B cell (primary cell): ENCODE data around the gene RHOD. TPM values are rescaled to one million over a fixed set of nuclear protein-coding genes. Genes with fewer than 3 reads are reported as not detected.

Experiments
- ATAC-seq: fragments of 200-7000 bp; cut with Tn5 transposase; one replicate; pipeline ENCODE4 v1.10.0; 2021; ENCODE audit warnings: low read depth, mild to moderate bottlenecking, moderate number of reproducible peaks, moderate library complexity
- CTCF ChIA-PET: fragments of 350-600 bp; sonication (Branson Sonifier 250); formaldehyde crosslinking; loops from one replicate; lab custom pipeline; 2021; ENCODE audit warnings: antibody characterized with exemption, inconsistent platforms; lab: Charles Lee
- POLR2A ChIA-PET: fragments of 350-600 bp; sonication (Branson Sonifier 250); formaldehyde crosslinking; loops from one replicate; lab custom pipeline; 2021; ENCODE audit warnings: antibody characterized with exemption; lab: Charles Lee
- DNase-seq: peaks from one replicate; pipeline ENCODE4 v3.0.0; 2013
- H2AFZ ChIP-seq: 2 replicates; pipeline ENCODE4 v1.6.1; 2012; ENCODE audit warnings: mild to moderate bottlenecking, low read depth, low read length; ENCODE audit not compliant: insufficient read depth, poor library complexity, severe bottlenecking
- H3K27ac ChIP-seq, 2 donors: 1 replicate in 1 of 2; 2 replicates in 1 of 2; pipeline ENCODE4 v1.5.1; 2012 to 2013; ENCODE audit warnings: low read length in 2 of 2, mild to moderate bottlenecking in 2 of 2, moderate library complexity in 1 of 2
- H3K27me3 ChIP-seq, 4 experiments: fragments of 200-600 bp in 1 of 4; sonication (generic) in 1 of 4; replicated peaks in 1 of 4; 1 replicate in 2 of 4; 2 replicates in 2 of 4; pipeline versions ENCODE4 v1.6.1 to v1.7.0; 2013 to 2016; ENCODE audit warnings: low read length in 3 of 4, mild to moderate bottlenecking in 2 of 4, mixed read lengths in 1 of 4, moderate library complexity in 1 of 4; ENCODE audit not compliant: insufficient read depth in 4 of 4, control insufficient read depth in 3 of 4; ENCODE audit errors: control extremely low read depth in 1 of 4
- H3K36me3 ChIP-seq, 2 experiments: replicated peaks in 1 of 2; 1 replicate in 1 of 2; 2 replicates in 1 of 2; pipeline versions ENCODE4 v1.6.1 to v1.7.1; 2013; ENCODE audit warnings: low read length in 1 of 2; ENCODE audit not compliant: insufficient read depth in 2 of 2, control insufficient read depth in 1 of 2; ENCODE audit errors: control extremely low read depth in 1 of 2, extremely low read depth in 1 of 2
- H3K4me1 ChIP-seq, 2 donors: fragments of 200-600 bp in 1 of 2; sonication (generic) in 1 of 2; 1 replicate in 1 of 2; 2 replicates in 1 of 2; pipeline versions ENCODE4 v1.5.1 to v1.6.1; 2013 to 2017; ENCODE audit warnings: low read length in 2 of 2; ENCODE audit not compliant: control insufficient read depth in 2 of 2, insufficient read depth in 2 of 2
- H3K4me2 ChIP-seq: replicated peaks from 2 replicates; pipeline ENCODE3; 2012; ENCODE audit warnings: mild to moderate bottlenecking, low read depth, low read length; ENCODE audit not compliant: poor library complexity, severe bottlenecking
- H3K4me3 ChIP-seq, 5 experiments: fragments of 200-600 bp in 1 of 5; sonication (generic) in 1 of 5; 1 replicate in 3 of 5; 2 replicates in 2 of 5; pipeline versions ENCODE4 v1.5.1 to v1.7.0; 2011 to 2016; ENCODE audit warnings: low read length in 4 of 5, mild to moderate bottlenecking in 4 of 5, low read depth in 2 of 5, control low read depth in 1 of 5, moderate library complexity in 1 of 5; ENCODE audit not compliant: insufficient read depth in 1 of 5; ENCODE audit errors: control extremely low read depth in 1 of 5, extremely low read depth in 1 of 5
- H3K79me2 ChIP-seq: fragments of 200-600 bp; sonication (generic); one replicate; pipeline ENCODE4 v1.6.0; 2016; ENCODE audit warnings: low read length; ENCODE audit not compliant: control insufficient read depth, insufficient read depth
- H3K9ac ChIP-seq: fragments of 200-600 bp; sonication (generic); 2 replicates; pipeline ENCODE4 v1.6.1; 2017; ENCODE audit warnings: mild to moderate bottlenecking, low read length, moderate library complexity
- H3K9me3 ChIP-seq, 3 donors: one replicate each; pipeline versions ENCODE4 v1.6.1 to v1.7.1; 2013; ENCODE audit warnings: low read length in 2 of 3; ENCODE audit not compliant: control insufficient read depth in 2 of 3, insufficient read depth in 1 of 3; ENCODE audit errors: control extremely low read depth in 1 of 3
- H4K20me1 ChIP-seq: 2 replicates; pipeline ENCODE4 v1.6.0; 2012; ENCODE audit warnings: mild to moderate bottlenecking, low read length; ENCODE audit not compliant: insufficient read depth, control insufficient read depth, poor library complexity, severe bottlenecking
- H3K27ac Mint-ChIP-seq: one replicate; pipeline ENCODE4 v1.8.0; 2021; ENCODE audit warnings: mixed read lengths
- H3K27me3 Mint-ChIP-seq: one replicate; pipeline ENCODE4 v1.8.0; 2021; ENCODE audit warnings: mixed read lengths
- H3K4me1 Mint-ChIP-seq: one replicate; pipeline ENCODE4 v1.8.0; 2021; ENCODE audit warnings: mixed read lengths
- H3K4me3 Mint-ChIP-seq: one replicate; pipeline ENCODE4 v1.8.0; 2021; ENCODE audit warnings: mixed read lengths
- H3K9me3 Mint-ChIP-seq: one replicate; pipeline ENCODE4 v1.8.0; 2022; ENCODE audit warnings: mixed read lengths; ENCODE audit not compliant: insufficient read depth
- EZH2 ChIP-seq: IDR thresholded peaks from 2 replicates; pipeline ENCODE4 v1.6.1; 2012; ENCODE audit warnings: borderline replicate concordance, low read depth, mild to moderate bottlenecking, moderate library complexity, low read length; ENCODE audit not compliant: insufficient read depth, poor library complexity, severe bottlenecking
- WGBS: methylation state at CpG from one replicate; pipeline ENCODE4 v1.1.5; 2013; ENCODE audit warnings: missing lambda C conversion rate; ENCODE audit not compliant: insufficient coverage; 5-methylcytosine and 5-hydroxymethylcytosine counted together
- intact Hi-C: fragments of 100-400 bp; cut with micrococcal nuclease; formaldehyde crosslinking; loops from one replicate; pipeline ENCODE4 v1.10.0; 2022
- polyA plus RNA-seq: library from polyadenylated mRNA; depleted of rRNA; stranded (reverse); fragments of >200 nt; gene quantifications from 2 replicates; pipeline ENCODE4 v1.2.3, GENCODE V29; 2012
- total RNA-seq, 2 donors: library from RNA; stranded (reverse); fragments of 120-200 nt in 1 of 2; gene quantifications; 1 replicate in 1 of 2; 2 replicates in 1 of 2; pipeline versions ENCODE4 v1.2.3 to v1.2.4, GENCODE V29; 2013 to 2022
- TF ChIP-seq, protein P1 (sequence below): fragments of 200-600 bp; IDR thresholded peaks from one replicate; pipeline ENCODE4 v1.8.0; 2022; ENCODE audit warnings: antibody characterized with exemption, mild to moderate bottlenecking

Gene RHOD
- total and polyA plus RNA-seq, 2 donors (not counting 1 experiment from before 2014, with no cell fraction given): 0.42 to 0.48 TPM

DNA sequence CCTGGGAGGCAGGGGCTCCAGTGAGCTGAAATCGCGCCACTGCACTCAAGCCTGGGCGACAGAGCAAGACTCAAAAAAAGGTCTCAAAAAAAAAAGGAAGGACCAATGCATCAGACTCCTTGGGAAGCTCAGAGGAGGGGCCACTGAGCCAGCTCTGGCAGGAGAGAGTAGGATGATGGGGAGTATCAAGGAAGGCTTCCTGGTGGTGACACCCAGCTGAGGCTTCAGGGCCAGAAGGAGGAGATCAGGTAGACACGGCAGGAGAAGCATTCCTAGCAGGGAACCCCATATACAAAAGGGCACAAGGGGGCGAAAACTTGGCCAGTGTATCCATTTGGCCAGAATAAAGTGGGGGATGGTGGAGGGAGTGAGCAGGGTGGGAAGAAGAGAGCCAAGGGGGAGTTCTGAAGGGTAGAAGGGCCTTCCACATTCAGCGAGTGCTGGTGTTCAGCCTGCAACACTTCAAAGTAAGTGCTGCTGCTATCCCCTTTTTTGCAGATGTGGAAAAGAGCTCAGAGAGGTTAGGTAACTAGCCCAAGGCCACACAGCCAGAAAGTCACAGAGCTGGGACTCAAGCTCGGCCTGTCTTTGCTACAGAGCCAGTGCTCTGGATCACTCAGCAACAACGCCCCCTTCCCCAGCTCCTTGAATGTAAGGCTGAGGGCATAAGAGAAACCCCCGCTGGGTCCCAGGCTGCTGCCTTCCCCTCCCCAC, 5.3 kb upstream of the RHOD start:
- ChIA-PET CTCF (interaction anchor here (0.7 to 1.2 kb wide), 3 partner anchors 14 to 45 kb away, joined by 3 to 4 read pairs (median 3); no protein-coding TSS in a partner anchor), POLR2A (interaction anchor here (0.7 kb wide), 1 partner anchor 559 kb away, joined by 3 read pairs; no protein-coding TSS in a partner anchor)
- DNase-seq: no peak
- TF ChIP-seq, protein P1, sequence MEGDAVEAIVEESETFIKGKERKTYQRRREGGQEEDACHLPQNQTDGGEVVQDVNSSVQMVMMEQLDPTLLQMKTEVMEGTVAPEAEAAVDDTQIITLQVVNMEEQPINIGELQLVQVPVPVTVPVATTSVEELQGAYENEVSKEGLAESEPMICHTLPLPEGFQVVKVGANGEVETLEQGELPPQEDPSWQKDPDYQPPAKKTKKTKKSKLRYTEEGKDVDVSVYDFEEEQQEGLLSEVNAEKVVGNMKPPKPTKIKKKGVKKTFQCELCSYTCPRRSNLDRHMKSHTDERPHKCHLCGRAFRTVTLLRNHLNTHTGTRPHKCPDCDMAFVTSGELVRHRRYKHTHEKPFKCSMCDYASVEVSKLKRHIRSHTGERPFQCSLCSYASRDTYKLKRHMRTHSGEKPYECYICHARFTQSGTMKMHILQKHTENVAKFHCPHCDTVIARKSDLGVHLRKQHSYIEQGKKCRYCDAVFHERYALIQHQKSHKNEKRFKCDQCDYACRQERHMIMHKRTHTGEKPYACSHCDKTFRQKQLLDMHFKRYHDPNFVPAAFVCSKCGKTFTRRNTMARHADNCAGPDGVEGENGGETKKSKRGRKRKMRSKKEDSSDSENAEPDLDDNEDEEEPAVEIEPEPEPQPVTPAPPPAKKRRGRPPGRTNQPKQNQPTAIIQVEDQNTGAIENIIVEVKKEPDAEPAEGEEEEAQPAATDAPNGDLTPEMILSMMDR: no peak
- no peaks in the 10 kb centered on the region for H4K20me1 ChIP-seq
- no peak overlapping the region for H2AFZ ChIP-seq
- H3K4me2 ChIP-seq: no peak overlapping the region
- peaks cover 6 to 12% of the 10 kb centered on the region in 2 donors for H3K4me1 ChIP-seq
- no peak overlapping the region for H3K4me3 Mint-ChIP-seq
- WGBS: 96% methylated on average over 7 of the region's 9 CpGs
- no peak overlapping the region for H3K27ac ChIP-seq
- H3K27me3 ChIP-seq: peaks cover 0 to 46% (median 9%) of the 10 kb centered on the region in 4 experiments
- no peak overlapping the region for H3K4me3 ChIP-seq
- no peak for ATAC-seq
- intact Hi-C loops: no loop called here
- peaks cover 0 to 4% (median 0%) of the 10 kb centered on the region in 3 donors for H3K9me3 ChIP-seq
- H3K4me1 Mint-ChIP-seq: peaks cover 13% of the 10 kb centered on the region
- H3K9me3 Mint-ChIP-seq: no peaks in the 10 kb centered on the region
- H3K9ac ChIP-seq: no peak overlapping the region
- no peaks in the 10 kb centered on the region for H3K36me3 ChIP-seq
- no peak overlapping the region for H3K27ac Mint-ChIP-seq
- H3K79me2 ChIP-seq: no peaks in the 10 kb centered on the region
- H3K27me3 Mint-ChIP-seq: peaks cover 32% of the 10 kb centered on the region

DNA sequence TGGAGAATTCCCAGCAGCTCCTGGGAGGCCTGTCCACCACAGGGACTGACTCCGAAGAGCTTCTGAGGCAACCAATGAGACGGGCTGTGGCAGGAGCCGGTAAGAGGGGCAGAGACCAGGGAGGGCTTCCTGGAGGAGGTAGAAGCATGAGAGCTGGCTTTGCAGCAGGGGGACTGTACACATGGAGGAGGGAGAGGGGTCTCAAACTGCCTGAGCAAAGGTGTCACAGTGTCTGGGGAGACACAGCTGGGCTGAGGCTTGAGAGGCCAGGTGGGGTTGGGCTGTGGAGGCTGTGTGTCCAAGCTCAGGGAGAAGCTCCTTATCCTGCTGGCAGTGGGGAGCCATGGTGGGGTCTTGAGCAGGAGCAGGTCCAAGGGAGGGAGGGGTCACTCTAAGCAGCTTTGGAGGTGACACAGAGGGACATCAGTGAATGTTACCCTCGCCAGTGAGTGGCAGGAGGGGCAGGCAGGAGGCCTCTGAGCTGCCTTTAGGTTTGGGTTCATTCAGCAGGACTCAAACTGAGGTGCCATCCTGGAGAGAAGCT, 4.6 kb upstream of the RHOD start:
- Mint-ChIP-seq H3K4me3 (no peak overlapping the region), H3K27me3 (peaks cover 26% of the 10 kb centered on the region), H3K9me3 (no peaks in the 10 kb centered on the region), H3K4me1 (peaks cover 11% of the 10 kb centered on the region), H3K27ac (no peak overlapping the region)
- ATAC-seq: no peak
- TF ChIP-seq, protein P1: no peak
- TF ChIP-seq EZH2: no peak
- H4K20me1 ChIP-seq: no peaks in the 10 kb centered on the region
- intact Hi-C loops: no loop called here
- POLR2A ChIA-PET: no interaction called here
- H3K27ac ChIP-seq: no peak overlapping the region
- H3K4me2 ChIP-seq: no peak overlapping the region
- no peak for DNase-seq
- peaks cover 0 to 4% (median 0%) of the 10 kb centered on the region in 3 donors for H3K9me3 ChIP-seq
- H3K4me3 ChIP-seq: no peak overlapping the region
- H3K4me1 ChIP-seq: peaks cover 9% of the 10 kb centered on the region in 2 donors
- no peaks in the 10 kb centered on the region for H3K36me3 ChIP-seq
- CTCF ChIA-PET: interaction anchor here (0.5 to 1.2 kb wide), 3 partner anchors 13 to 408 kb away, joined by 3 to 4 read pairs (median 3); no protein-coding TSS in a partner anchor
- H2AFZ ChIP-seq: no peak overlapping the region
- no peaks in the 10 kb centered on the region for H3K79me2 ChIP-seq
- no peak overlapping the region for H3K9ac ChIP-seq
- H3K27me3 ChIP-seq: peaks cover 0 to 46% (median 10%) of the 10 kb centered on the region in 4 experiments
- 90% methylated on average over 4 of the region's 4 CpGs for WGBS
